ENCODE measurements around the gene ADRB2.

The ADRB2 gene

DNA sequence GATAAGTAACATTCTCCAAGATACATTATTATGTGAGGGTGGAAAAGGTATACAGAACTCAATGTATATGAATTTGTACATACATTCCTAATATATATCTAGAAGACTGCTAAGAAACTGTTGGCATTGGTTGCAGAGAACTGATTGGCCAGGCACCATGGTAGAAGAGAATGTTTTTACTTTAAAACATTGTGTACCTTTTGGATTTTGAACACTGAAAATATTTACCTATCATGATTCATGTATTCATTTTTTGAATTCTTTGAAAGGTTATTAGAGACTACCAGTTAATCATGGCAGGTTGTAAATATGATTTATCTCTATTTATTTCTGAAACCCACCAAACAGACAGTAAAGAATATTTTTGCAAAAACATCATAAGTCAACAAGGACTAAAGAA lies 41.2 kb upstream of the ADRB2 start:
- Histone ChIP-seq H3K4me1 (no peaks in the 10 kb centered on the region), H3K9me3 (no peaks in the 10 kb centered on the region), H3K36me3 (no peaks in the 10 kb centered on the region), H3K27me3 (no peaks in the 10 kb centered on the region), H3K27ac (no peak overlapping the region), H3K4me3 (no peak overlapping the region)
- DNase-seq, result no peak
- intact Hi-C loops (cut with DNase I; ENCODE audit: low total_unique reads), result no loop called here
- TF ChIP-seq CTCF (IDR thresholded peaks at IDR 0.05), result no peak

- H3K27ac ChIP-seq, result no peak overlapping the region
- no peak overlapping the region for H3K4me3 ChIP-seq
- intact Hi-C loops (cut with DNase I; ENCODE audit: low total_unique reads), result no loop called here
- H3K9me3 ChIP-seq, result no peaks in the 10 kb centered on the region
- no peaks in the 10 kb centered on the region for H3K4me1 ChIP-seq
- no peak for DNase-seq
- no peaks in the 10 kb centered on the region for H3K36me3 ChIP-seq
- H3K27me3 ChIP-seq, result no peaks in the 10 kb centered on the region
- TF ChIP-seq CTCF (IDR thresholded peaks at IDR 0.05), result no peak
These were observed 40.0 kb upstream of the ADRB2 start for GRCh38 chr5:148786456-148786855.

DNA sequence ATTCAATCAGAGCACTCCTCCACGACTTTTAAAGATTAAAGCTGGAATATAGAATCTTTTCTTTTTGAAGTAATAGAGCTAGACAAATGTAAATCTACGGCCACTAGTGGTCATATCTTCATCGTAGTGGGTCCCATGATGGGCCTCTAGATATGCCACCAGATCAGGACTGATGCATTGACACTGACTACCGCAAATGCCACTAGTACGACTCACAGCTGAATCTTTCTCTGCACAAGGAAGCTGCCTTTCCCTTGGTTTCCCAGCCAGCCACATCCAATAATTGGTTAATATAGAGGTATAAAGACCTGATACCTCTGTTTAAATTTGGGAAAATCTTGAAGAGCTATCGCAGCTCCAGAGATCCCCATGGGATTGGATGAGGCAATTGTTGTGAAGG lies 37.8 kb upstream of the ADRB2 start:
- no peaks in the 10 kb centered on the region for H3K27me3 ChIP-seq
- H3K36me3 ChIP-seq, result no peaks in the 10 kb centered on the region
- no peak overlapping the region for H3K27ac ChIP-seq
- no peak for TF ChIP-seq CTCF (IDR thresholded peaks at IDR 0.05)
- H3K4me3 ChIP-seq, result no peak overlapping the region
- H3K4me1 ChIP-seq, result no peaks in the 10 kb centered on the region
- intact Hi-C loops (cut with DNase I; ENCODE audit: low total_unique reads), result no loop called here
- DNase-seq, result no peak
- H3K9me3 ChIP-seq, result no peaks in the 10 kb centered on the region

DNA sequence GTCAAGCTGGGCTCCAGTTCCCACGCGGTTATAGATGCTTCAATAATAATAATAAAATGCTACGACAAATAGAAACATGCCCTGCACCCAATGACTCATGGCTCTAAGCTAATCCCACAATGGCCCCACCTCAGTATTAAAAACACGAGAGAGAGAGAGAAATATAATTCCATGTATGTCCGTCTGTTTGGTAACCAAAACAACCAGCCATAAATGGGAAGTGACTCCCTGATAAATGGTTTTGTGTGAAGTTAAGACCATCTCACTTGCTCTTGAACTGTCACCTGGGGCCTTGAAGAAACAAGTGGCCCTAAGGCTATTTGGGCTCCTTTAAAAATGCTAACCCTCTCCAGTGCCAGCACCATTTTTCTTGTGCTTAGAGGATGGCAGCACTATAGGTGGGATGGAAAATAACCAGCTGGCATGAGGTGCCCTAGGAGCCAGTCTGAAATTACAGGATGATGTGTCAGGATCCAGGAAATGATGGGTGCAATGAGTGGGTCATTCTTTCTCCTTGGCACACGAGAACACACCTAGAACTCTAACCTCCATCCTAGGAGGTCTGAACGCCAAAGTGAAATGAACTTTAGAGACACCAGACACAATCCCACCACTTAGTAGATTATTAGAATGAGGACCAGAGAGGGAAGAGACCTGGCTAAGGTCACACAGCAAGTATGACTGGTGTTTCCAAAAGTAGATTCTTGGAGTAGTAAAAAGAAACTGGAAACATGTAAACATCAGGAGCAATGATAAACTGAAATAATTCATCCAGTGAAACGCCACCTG lies 35.7 kb upstream of the ADRB2 start:
- TF ChIP-seq CTCF (IDR thresholded peaks at IDR 0.05), result no peak

GRCh38 chr5:148791334-148791667 lies 35.1 kb upstream of the ADRB2 start:
- Histone ChIP-seq H3K4me1 (no peaks in the 10 kb centered on the region), H3K36me3 (no peaks in the 10 kb centered on the region), H3K4me3 (no peak overlapping the region), H3K9me3 (no peaks in the 10 kb centered on the region), H3K27me3 (no peaks in the 10 kb centered on the region), H3K27ac (no peak overlapping the region)
- intact Hi-C loops (cut with DNase I; ENCODE audit: low total_unique reads), result no loop called here
- DNase-seq, result no peak
- no peak for TF ChIP-seq CTCF (IDR thresholded peaks at IDR 0.05)

More for the DNA sequence above, 35.7 kb upstream of the ADRB2 start:
- no peaks in the 10 kb centered on the region for H3K36me3 ChIP-seq
- intact Hi-C loops (cut with DNase I; ENCODE audit: low total_unique reads), result no loop called here
- no peak overlapping the region for H3K4me3 ChIP-seq
- no peaks in the 10 kb centered on the region for H3K9me3 ChIP-seq
- DNase-seq, result no peak
- no peaks in the 10 kb centered on the region for H3K4me1 ChIP-seq
- no peaks in the 10 kb centered on the region for H3K27me3 ChIP-seq
- H3K27ac ChIP-seq, result no peak overlapping the region

DNA sequence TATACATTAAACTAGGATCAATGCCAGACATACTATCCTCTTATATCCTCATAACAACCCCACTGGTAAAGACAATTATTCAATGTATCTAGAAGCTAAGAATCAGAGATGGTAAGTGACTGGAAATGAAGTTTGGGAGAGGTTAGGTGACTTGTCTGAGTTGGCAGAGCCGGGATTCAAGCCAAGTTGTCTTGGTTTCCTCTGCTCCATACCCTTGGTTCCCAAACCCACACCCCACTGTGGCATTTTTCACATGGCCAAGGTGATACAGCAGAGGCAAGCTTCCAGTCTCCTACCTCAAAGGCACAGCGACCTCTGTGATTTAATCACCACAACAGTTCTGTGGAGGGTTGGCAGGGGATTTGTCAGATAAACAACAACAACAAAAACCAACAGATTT lies 34.7 kb upstream of the ADRB2 start:
- Histone ChIP-seq H3K36me3 (no peaks in the 10 kb centered on the region), H3K4me3 (no peak overlapping the region), H3K9me3 (no peaks in the 10 kb centered on the region), H3K27ac (no peak overlapping the region), H3K4me1 (no peaks in the 10 kb centered on the region), H3K27me3 (no peaks in the 10 kb centered on the region)
- intact Hi-C loops (cut with DNase I; ENCODE audit: low total_unique reads), result no loop called here
- no peak for DNase-seq
- no peak for TF ChIP-seq CTCF (IDR thresholded peaks at IDR 0.05)
